HG03060 (cell line): Measurements from ENCODE around the gene COX17.
"Not testable (repeated sequence)": the region's sequence is repeated elsewhere in the genome, so short reads cannot be mapped to it uniquely, and the experiment has no call there.

Experiments
- ATAC-seq: cut with Tn5 transposase; IDR thresholded peaks from one replicate; pipeline ENCODE4 v1.9.1; 2021; ENCODE audit warnings: low read depth, moderate number of reproducible peaks; ENCODE audit not compliant: unreplicated experiment

COX17 gene, protein sequence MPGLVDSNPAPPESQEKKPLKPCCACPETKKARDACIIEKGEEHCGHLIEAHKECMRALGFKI

DNA sequence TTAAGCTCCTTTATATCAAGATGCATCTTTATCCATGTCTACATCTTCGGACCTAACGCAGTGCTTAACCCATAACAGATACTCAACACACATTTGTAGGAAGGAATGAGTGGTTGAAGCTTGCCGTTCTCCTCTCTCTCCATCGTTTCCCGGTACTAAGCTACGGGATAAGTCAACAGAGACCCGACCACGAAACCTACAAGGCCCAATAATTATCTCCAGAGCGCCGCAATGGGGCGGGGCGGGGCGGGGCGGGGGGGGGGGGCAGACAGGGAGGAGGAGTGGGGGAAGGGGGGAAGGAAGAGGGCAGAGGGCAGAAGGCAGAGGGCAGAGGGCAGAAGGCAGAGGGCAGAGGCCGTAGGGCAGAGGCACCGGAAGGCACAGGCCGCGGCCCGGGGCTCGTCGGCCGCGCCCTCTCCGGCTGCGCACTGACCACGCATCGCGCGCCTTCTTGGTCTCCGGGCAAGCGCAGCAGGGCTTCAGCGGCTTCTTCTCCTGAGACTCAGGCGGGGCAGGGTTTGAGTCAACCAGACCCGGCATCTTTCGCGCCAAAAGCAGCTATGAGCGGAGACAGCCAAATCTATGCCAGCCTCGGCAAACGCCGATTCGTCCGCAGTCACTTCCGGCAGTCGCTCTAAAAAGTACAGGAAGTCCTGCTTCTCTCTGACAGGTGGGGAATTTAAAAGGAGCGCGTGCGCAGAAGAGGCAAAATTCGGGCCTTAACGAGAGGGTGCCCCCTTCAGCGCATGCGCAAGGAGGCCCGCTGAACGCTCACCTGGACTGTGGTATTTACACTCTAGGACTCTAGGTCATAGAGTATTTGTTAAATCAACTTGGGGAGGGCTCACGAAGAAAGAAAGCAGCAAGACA, at the start of gene COX17:
TSS of gene COX17 (minus strand) at position 636 of the 870 bp plus-strand sequence. CDS start at position 540, 96 bp downstream.
- ATAC-seq = peak; percentile 87

DNA sequence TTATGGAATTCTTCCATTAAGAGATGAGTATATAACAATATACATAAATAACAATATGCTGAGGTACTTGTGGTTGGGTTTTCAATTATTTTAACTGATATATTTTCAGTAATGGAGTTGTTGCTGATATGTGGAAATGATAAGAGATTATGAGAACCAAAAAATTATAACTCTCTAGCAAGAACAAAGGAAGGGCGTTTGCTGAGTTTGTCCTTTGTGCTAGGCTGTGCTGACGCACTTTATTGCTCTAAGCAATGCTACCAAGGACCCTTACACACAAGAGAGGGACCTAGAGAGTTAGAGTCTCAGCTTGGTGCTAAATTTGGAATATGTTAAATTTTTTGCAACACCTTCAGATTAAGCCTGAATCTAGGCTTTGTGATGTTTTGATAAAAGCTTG, 49.7 kb upstream of the COX17 start:
- ATAC-seq = no peak

DNA sequence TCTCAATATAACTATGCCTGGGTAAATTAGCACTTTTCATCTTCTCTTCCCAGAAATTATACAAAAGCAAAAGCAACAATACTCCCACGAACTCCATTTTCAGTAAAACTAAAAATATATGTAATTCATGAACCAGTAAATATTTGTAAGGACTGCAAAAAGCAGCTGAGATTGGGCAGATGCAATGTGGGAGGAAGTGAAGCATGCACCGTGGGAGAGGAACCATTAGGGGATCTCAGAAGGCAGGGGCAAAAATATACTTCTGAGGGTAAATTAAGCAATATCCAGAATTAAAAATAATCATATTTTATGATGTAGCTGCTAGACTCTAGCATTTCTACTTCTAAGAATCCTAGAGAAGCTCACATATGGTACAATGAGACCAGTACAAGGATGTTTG, 45.8 kb upstream of the COX17 start:
- ATAC-seq = no peak

DNA sequence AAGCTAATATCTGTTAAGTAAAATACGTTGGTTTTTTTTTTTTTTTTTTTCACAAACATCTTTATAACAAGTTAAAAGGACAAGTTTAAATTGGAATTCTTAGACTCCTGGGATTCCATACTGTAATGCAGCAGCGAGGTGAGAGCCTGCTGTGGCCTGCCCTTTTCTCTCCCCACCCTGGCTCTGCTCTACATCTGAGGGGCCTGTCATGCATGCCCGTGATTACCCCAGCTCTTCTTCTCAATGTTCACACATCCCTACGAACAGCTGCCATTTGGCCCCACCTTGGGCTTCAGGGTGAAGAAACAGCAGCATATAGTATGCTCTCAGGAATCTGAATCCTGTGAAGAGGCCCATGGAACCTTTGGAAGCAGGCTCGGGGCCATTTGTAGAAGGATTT, 40.3 kb upstream of the COX17 start:
- no peak for ATAC-seq

DNA sequence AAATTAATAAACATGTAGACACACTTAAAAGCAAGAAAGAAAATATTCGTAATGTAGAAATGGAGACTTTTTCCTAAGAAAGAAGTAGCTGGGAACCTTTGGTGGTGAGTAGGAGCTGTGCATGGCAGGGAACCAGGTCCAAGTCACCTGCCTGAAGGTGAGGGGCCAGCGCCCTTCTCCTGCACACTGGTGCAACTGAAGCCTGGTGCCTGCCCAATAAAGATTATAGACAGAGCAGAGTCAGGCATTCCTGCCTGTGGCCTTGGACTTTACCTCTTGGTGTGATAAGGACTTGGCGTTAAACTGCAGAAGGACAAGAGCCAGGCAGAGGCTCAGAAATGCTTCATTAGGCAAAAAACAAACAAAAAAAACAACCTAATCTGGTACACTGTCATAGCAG, 39.8 kb upstream of the COX17 start:
- no peak for ATAC-seq

DNA sequence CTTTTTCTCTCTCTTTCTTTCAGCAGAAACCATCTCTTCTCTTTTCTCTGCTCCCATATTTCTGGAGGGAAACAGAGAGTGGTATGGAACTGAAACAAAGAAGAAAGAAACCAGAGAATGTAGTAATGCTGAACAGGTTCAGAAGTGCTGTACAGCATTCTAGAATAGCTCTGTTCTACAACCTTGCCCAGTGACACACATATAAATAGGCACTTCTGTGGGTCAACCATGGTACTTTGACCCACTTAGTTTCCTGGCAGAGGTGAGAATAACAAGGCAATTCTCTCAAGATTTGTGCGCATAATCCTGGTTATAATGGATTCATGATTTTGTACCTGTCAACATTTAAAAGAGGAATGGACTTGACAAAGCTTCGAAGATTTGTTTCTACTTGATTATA, 37.9 kb upstream of the COX17 start:
- ATAC-seq = no peak

DNA sequence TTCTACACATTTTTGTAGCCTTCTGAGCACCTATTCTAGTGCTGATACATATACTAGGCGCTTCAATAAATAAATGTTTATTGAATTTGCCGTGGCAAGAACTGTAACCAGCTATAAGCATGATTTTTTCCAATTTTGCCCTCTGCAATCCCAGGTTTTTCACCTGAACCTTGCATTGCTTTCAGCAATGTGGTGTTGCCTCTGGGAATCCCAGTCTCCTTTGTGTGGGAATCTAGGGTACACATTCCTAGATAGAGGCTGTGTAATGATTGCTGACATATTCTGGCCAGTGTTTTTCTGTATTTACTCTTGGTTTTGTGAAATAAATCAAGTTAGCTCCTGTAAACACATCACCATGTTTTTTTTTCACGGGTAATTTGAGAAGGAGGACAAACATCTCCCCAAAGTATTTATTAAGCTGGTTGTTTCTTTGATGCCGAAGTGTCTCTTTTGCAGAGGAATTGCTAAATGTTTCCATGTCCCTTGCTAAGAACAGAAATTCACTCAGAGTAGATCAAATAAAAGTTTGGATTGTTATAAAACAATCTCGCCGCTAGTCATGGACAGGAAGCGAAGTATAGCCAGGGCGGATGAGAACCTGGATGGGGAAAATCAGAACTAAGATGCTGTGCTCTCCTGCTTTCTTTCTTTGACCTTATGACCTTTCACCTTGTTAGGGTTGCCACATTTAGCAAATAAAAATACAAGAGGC, 26.8 kb upstream of the COX17 start:
- no peak for ATAC-seq

DNA sequence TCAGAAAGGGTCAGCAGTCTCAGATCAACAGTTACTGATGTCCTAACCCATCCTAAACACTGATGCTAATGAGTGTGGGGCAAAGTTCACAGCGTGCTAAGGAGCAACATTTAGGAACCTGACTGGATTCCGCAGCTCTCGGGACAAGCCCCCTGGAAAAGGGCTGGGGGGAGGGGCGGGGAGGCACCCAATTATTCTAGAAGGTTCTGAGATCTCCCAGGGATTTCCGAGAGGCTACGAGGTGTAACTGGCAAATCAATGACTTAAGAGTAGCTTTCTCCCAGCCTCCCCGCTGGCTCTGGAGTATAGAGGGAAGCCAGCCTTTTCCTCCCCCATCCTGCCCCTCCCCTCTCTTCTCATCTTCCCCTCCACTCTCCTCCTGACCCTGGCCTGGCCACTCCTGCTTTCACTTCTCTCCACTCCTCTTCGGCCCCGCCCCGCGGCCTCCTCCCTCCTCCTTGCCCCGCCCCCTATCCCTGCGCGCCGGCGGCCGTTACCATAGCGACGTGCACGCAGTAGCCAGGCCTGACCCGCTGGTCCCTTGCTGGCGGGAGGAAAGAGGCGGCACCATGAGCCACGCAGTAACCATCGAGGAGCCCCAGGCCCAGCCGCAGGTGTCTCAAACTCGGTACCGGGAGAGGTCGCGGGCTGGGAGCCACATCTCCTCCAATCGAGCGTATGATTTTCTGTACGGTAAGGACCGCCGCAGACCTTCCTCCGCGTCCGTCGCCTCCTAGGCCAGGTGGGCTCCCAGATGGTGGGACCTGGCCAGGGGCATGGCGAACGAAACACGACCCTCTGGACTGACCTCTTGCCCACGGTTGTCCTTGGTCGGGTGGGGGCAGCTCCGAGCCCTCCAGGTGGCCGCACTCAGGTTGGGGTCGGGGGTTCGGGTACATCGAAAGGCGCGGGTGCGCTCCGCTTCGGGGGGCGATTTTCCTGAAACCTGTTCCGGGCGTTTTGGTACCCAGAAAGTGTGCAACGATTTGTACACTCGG, 25.6 kb upstream of the COX17 start, which contains the start of gene CFAP91:
TSS of gene CFAP91 (plus strand) at position 493 of the 998 bp plus-strand sequence. CDS start at position 570, 77 bp downstream.
- no peak for ATAC-seq

DNA sequence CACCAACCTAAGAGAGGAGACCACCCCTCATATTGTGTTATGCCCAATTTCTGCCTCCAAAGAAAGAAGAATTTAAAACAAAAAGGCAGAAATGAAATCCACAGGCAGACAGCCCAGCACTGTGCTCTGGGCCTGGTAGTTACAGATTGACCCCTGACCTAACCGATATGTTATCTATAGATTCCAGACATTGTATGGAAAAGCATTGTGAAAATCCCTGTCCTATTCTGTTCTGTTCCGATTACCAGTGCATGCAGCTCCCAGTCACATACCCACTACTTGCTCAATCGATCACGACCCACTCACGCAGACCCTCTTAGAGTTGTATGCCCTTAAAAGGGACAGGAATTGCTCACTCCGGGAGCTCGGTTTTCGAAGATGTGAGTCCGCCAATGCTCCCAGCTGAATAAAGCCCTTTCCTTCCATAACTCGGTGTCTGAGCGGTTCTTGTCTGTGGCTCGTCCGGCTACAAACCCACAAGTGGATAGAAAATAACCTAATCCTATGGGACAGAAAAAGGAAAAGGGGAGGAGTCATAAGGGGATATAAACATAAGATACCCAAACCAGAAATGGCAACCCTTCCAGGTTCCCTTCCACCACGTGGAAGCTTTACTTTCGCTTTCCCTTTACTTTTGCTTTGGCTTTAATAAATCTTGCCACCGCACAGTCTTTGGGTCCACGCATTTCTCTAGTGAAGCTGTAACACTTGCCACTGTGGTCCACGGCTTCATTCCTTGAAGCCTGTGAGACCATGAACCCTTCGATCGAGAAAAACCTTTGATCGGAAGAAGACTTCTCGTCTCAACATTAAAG, 23.9 kb upstream of the COX17 start:
- no peak for ATAC-seq

DNA sequence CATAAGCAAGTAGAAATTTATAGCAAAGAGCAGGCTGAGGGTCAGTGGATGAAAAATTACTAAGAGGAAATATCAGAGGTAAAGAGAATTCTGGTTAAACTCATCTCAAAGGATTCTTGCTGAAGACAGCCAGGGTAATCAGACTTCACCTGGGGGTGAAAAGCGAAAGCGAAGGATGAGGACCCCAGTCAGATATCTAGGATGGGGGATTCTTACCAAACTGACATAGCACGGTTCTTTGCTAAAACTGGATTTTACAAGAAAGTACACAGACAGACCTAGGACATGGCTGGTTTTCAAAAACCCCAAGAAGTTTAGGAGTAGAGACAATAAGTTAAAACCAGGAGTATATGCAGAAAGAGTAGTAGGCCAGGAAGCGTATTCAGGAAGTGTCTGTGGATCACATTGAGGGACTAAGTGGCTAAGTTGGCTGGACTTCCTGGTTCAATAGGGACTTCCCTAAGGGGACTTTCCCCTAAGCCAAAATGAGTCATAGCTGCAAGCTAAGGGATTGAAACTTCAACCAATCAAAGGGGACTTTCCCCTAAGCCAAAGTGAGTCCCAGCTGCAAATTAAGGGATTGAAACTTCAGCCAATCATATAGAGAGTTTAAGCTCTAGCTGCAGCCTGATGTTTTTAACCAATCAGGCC, 23.2 kb upstream of the COX17 start:
- no peak for ATAC-seq

DNA sequence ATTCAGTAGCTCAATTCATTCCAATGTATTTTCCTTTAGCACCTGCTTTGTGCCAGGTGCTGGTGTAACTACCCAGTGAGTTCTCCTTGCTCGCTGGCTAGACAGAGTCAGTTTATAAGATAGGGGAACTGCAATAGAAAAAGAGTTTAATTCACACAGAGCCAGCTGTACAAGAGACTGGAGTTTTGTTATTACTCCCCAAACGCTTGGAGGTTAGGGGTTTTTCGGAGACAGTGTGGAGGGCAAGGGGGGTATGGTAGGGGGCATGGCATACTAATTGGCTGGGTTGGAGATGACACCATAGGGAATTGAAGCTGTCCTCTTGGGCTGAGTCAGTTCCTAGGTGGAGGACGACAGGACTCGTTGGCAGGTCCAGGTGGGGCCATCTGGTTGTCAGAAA, 20.2 kb upstream of the COX17 start:
- ATAC-seq = no peak

DNA sequence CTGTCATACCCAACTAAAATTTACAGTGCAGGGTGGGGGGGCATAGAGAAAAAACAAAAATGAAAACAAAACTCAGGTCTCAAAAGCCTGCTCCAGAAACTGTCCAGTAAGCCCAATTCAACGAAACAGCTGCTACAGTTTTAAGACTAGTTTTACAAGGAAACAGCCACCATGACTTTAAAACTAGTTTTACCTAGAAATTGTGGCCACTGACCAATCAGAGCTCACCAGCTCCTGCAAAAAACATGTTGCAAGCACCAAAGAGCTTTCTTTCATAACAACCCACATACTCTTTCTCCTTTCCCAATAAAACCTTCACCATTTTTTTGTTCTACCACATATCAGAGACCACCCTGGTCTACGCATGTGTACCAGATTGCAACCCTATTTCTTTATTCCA, 18.3 kb upstream of the COX17 start:
- ATAC-seq = no peak

DNA sequence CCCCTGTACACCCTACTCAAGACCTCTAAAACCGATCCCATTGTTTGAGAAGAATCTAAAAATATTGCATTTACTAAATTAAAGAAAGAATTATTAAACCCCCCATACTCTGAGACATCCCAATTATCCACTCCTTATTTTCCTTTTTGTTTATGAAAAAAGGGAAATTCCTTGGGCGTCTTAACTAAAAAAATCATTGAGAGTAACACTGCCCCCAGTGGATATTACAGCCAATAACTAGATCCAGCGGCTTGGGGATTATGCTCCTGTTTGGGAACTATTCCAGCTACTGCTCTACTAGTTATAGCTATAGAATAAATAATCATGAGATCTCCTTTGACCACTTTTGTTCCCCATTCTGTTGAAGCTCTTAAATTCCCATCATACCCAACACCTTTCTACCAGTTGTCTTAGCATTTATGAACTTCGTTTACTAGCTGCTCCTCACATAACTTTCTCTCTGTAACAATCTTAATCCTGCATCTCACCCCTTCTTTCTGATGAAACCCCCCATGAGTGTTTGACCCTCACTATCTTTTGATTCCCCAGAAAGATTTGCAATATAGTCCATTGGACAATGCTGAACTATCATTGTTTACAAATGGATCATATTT, 12.9 kb upstream of the COX17 start:
- no peak for ATAC-seq

DNA sequence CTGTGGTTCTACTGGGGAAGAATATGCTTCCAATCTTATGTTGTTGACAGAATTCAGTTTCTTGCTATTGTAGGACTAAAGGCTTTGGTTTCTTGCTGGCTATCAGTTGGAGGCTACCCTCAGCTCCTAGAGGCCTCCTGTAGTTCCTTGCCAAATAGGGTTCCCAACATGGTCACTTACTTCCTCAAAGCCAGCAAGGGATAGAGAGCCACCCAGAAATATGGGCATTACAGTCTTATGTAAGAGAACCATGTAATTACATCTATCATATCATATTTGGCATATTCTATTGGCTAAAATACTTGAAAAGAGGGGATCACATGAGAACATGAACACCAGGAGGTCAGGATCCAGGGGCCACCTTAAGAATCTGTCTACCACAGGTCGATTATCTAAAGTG, 6.2 kb upstream of the COX17 start:
- ATAC-seq = no peak

DNA sequence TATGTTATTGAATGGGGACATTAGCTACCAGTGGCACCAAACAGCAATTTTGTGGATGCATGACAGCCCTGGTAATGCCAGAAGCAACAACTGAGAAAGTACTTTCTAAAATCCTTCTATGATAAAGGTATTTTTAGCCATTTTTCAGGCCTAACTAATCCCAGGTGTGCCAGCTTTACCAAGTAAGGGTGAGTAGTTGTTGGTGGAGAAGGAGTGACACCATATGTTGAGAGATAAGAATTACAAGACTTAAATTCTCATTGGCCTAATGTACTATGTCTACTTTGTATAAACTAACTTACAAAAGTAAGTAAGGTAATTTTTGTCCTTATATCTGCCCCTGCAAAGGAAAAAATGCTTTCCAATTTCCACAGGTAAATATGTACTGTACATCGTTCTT, 4.1 kb upstream of the COX17 start:
- ATAC-seq = peak; percentile 28

DNA sequence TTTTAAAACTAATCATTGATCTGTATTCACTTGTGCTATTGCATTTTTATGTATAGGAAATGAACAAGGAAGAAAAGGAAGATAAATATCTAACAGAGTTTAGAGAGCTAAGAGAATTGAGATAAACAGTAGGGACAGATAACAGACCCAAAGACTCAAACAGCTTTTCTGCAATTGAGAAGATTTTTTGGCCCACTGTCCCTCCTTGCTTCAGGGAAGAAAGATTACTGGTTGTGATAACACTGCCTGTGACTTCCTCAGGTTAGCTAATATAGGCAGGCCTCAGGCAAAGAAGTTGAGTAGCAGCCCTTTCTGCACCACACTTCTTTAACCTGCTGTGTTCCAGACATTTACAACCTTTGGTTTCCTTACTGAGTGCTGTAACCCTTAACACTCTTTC, 2.7 kb upstream of the COX17 start:
- no peak for ATAC-seq

DNA sequence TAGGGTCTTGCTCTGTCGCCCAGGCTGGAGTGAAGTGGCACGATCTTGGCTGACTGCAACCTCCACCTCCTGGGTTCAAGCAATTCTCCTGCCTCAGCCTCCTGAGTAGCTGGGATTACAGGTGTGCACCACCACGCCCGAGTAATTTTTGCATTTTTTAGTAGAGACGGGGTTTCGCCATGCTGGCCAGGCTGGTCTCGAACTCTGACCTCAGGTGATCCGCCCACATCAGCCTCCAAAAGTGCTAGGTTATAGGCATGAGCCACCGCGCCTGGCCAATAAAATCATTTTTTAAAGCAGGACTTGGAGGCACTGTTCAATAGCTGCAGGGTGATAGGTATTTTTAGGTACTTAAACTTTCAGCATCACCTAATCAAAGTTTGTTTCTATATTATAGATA, 1.0 kb upstream of the COX17 start:
- ATAC-seq = not testable (repeated sequence)

DNA sequence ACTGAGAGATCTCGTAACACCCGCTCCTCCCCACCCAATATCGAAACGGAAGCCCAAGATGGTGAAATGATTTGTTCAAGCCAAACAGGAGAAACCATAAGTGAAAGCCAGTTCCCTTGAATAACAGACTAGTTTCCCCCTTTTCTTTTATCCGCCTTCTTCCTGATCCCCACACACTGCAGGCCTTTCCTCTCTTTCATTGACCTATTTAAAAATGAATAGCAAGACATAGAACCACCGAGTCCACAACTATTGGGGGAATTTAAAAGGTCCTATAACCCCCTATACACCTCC, 382 bp upstream of the COX17 start:
- no peak for ATAC-seq

DNA sequence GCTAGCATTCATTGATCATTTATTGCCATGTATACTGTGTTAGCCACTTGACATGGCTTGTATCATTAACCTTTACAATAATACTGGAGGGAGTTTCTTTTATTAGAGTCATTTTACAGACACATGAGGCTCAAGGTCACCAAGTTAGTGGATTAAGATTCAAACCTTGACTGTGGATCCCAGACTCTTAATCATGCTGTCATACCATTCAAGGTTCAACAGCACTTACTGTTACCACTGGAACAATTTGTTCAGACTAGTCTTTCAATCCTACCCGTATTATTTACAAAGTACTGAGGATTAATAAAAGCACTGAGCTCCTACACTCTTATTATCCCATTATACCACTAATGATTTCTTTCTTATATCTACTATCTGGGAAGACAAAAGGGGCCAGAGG, 1.2 kb downstream of the COX17 start:
- no peak for ATAC-seq
